Esophagus squamous epithelium (tissue), 4 donors: Measurements from ENCODE around the gene RAB38.

Source experiments
- POLR2A ChIP-seq, 4 donors: fragments of 450-650 bp; IDR thresholded peaks; one replicate each; pipeline ENCODE4 v1.6.1; 2017; ENCODE audit warnings: antibody characterized with exemption in 4 of 4, mild to moderate bottlenecking in 4 of 4, moderate library complexity in 3 of 4
- TF ChIP-seq, protein P1 (sequence below), 6 experiments: fragments of 450-650 bp in 4 of 6; fragments of 200-600 bp in 2 of 6; sonication (generic) in 2 of 6; IDR thresholded peaks; one replicate each; pipeline ENCODE4 v1.5.1; 2016 to 2019; ENCODE audit warnings: antibody characterized with exemption in 6 of 6, mild to moderate bottlenecking in 4 of 6, moderate library complexity in 4 of 6

DNA sequence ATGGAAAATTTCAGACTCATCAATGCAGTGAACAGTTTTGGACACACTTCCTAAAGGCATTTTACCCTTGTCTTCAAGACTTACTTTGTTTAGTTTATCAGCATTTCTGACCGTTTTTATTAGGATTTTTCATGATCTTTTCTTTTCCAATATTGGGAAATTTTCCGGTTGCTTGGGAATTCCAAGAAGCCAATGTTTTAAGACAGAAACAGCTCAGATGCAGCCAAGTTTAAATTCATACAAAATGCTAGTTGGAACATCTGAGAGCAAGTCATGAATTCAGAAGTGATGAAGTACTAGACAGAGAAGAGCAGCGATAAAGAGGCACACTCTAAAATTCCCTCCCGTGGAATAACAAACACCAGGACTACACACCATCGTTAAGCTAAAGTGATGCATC, 68.6 kb downstream of the RAB38 start:
- TF ChIP-seq, protein P1, sequence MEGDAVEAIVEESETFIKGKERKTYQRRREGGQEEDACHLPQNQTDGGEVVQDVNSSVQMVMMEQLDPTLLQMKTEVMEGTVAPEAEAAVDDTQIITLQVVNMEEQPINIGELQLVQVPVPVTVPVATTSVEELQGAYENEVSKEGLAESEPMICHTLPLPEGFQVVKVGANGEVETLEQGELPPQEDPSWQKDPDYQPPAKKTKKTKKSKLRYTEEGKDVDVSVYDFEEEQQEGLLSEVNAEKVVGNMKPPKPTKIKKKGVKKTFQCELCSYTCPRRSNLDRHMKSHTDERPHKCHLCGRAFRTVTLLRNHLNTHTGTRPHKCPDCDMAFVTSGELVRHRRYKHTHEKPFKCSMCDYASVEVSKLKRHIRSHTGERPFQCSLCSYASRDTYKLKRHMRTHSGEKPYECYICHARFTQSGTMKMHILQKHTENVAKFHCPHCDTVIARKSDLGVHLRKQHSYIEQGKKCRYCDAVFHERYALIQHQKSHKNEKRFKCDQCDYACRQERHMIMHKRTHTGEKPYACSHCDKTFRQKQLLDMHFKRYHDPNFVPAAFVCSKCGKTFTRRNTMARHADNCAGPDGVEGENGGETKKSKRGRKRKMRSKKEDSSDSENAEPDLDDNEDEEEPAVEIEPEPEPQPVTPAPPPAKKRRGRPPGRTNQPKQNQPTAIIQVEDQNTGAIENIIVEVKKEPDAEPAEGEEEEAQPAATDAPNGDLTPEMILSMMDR (IDR thresholded peaks at IDR 0.05): no peak
- TF ChIP-seq POLR2A (IDR thresholded peaks at IDR 0.05): no peak
